SIG-M5 treated with dmso at 0.1 percent for 504 hours (cell line): ENCODE results near the gene SRD5A1.

Source experiments
- DNase-seq: peaks from one replicate; lab custom pipeline; 2025; ENCODE audit not compliant: unreplicated experiment; lab: John Stamatoyannopoulos, UW

SRD5A1 gene

GRCh38 chr5:6632888-6633468 is at the start of gene SRD5A1, which contains the start of gene NSUN2:
Gene SRD5A1, plus strand, starts transcription at chr5:6633440. Its CDS starts 137 bp downstream, at chr5:6633577.
Gene NSUN2, minus strand, starts transcription at chr5:6633044. Its CDS starts 65 bp downstream, at chr5:6632979.
- peak; percentile 80 for DNase-seq

- no peak for DNase-seq
These were observed 49.1 kb upstream of the SRD5A1 start for GRCh38 chr5:6584101-6584645.

- no peak for DNase-seq
These were observed 48.5 kb upstream of the SRD5A1 start for GRCh38 chr5:6584727-6585126.

- DNase-seq, result no peak
These were observed 48.1 kb upstream of the SRD5A1 start for GRCh38 chr5:6585168-6585567.

GRCh38 chr5:6585939-6586646 is 47.1 kb upstream of the SRD5A1 start:
- no peak for DNase-seq

GRCh38 chr5:6586647-6587042 is 46.6 kb upstream of the SRD5A1 start:
- no peak for DNase-seq

- no peak for DNase-seq
These were observed 46.1 kb upstream of the SRD5A1 start for GRCh38 chr5:6587171-6587570.

GRCh38 chr5:6590581-6590980 is 42.7 kb upstream of the SRD5A1 start:
- DNase-seq, result no peak

- DNase-seq, result no peak
These were observed 41.5 kb upstream of the SRD5A1 start for GRCh38 chr5:6591671-6592288.

GRCh38 chr5:6592601-6593000 is 40.6 kb upstream of the SRD5A1 start:
- DNase-seq, result peak; percentile 13

- no peak for DNase-seq
These were observed 39.9 kb upstream of the SRD5A1 start for GRCh38 chr5:6593148-6594016.

GRCh38 chr5:6594066-6594465 is 39.2 kb upstream of the SRD5A1 start:
- DNase-seq, result no peak

GRCh38 chr5:6595405-6595804 is 37.8 kb upstream of the SRD5A1 start:
- DNase-seq, result no peak

- DNase-seq, result no peak
These were observed 36.9 kb upstream of the SRD5A1 start for GRCh38 chr5:6596388-6596787.

GRCh38 chr5:6597557-6597956 is 35.7 kb upstream of the SRD5A1 start:
- no peak for DNase-seq

GRCh38 chr5:6598351-6598900 is 34.8 kb upstream of the SRD5A1 start:
- DNase-seq, result no peak

GRCh38 chr5:6599739-6600138 is 33.5 kb upstream of the SRD5A1 start:
- no peak for DNase-seq

GRCh38 chr5:6601271-6601670 is 32.0 kb upstream of the SRD5A1 start:
- no peak for DNase-seq

- DNase-seq, result no peak
These were observed 31.4 kb upstream of the SRD5A1 start for GRCh38 chr5:6601816-6602215.

GRCh38 chr5:6602441-6602840 is 30.8 kb upstream of the SRD5A1 start:
- no peak for DNase-seq

- DNase-seq, result no peak
These were observed 29.6 kb upstream of the SRD5A1 start for GRCh38 chr5:6603643-6604042.
